T-helper 22 cell (primary cell): ENCODE results near the gene PPIL3.
"Not testable (repeated sequence)": the region's sequence is repeated elsewhere in the genome, so short reads cannot be mapped to it uniquely, and the experiment has no call there.

Experiments
- DNase-seq: peaks from one replicate; pipeline ENCODE4 v3.0.0-alpha.2; 2020; ENCODE audit warnings: low read depth

PPIL3 gene

GRCh38 chr2:200888704-200889625 lies at the start of gene PPIL3, which contains the start of gene NIF3L1:
Gene PPIL3 (minus strand): TSS chr2:200889077. CDS start chr2:200887615, 1,462 bp downstream.
Gene NIF3L1 (plus strand): TSS chr2:200889371. CDS start chr2:200891944, 2,573 bp downstream.
- peak; percentile 93 for DNase-seq

- DNase-seq = no peak
Measured at GRCh38 chr2:200930947-200931626, 42.2 kb upstream of the PPIL3 start.

GRCh38 chr2:200929334-200930249 lies 40.7 kb upstream of the PPIL3 start:
- no peak for DNase-seq

GRCh38 chr2:200922439-200922838 lies 33.6 kb upstream of the PPIL3 start:
- no peak for DNase-seq

- no peak for DNase-seq
Measured at GRCh38 chr2:200913654-200914053, 24.8 kb upstream of the PPIL3 start.

- no peak for DNase-seq
Measured at GRCh38 chr2:200909958-200910357, 21.1 kb upstream of the PPIL3 start.

GRCh38 chr2:200905618-200906296 lies 16.9 kb upstream of the PPIL3 start:
- peak; percentile 1 for DNase-seq

- DNase-seq = peak; percentile 51
Measured at GRCh38 chr2:200901459-200902072, 12.7 kb upstream of the PPIL3 start.

GRCh38 chr2:200899482-200899881 lies 10.6 kb upstream of the PPIL3 start:
- DNase-seq = no peak

- DNase-seq = not testable (repeated sequence)
Measured at GRCh38 chr2:200881715-200882249, 7.1 kb downstream of the PPIL3 start.

GRCh38 chr2:200878289-200878880 lies 10.5 kb downstream of the PPIL3 start:
- DNase-seq = no peak

- DNase-seq = no peak
Measured at GRCh38 chr2:200877443-200877842, 11.4 kb downstream of the PPIL3 start.

GRCh38 chr2:200873560-200873959 lies 15.3 kb downstream of the PPIL3 start:
- DNase-seq = no peak

- DNase-seq = no peak
Measured at GRCh38 chr2:200871151-200871550, 17.7 kb downstream of the PPIL3 start.

- DNase-seq = no peak
Measured at GRCh38 chr2:200869014-200869413, 19.9 kb downstream of the PPIL3 start.

- DNase-seq = peak; percentile 94
Measured at GRCh38 chr2:200864176-200865034, 24.5 kb downstream of the PPIL3 start, which contains the start of gene CLK1. Gene CLK1 (minus strand): TSS chr2:200864658. CDS start chr2:200861862, 2,796 bp downstream.

GRCh38 chr2:200863782-200864175 lies 25.1 kb downstream of the PPIL3 start:
- DNase-seq = no peak

- DNase-seq = peak; percentile 56
Measured at GRCh38 chr2:200862532-200863000, 26.3 kb downstream of the PPIL3 start.

GRCh38 chr2:200861617-200862155 lies 27.2 kb downstream of the PPIL3 start:
- DNase-seq = no peak
